Stimulated activated CD4-positive, alpha-beta T cell treated with anti-CD3 and anti-CD28 coated beads, Interleukin-2, amount 100 ng/mL, for 4 hours (primary cell): ENCODE data around the gene C9orf152.
A peak's percentile ranks its signal among the peaks of the same experiment; 100 is the strongest.
"Not testable (repeated sequence)": the region's sequence is repeated elsewhere in the genome, so short reads cannot be mapped to it uniquely, and the experiment has no call there.

Source experiments
- DNase-seq: peaks from one replicate; pipeline ENCODE4 v3.0.0-alpha.2; 2020; ENCODE audit warnings: low read depth

Gene C9orf152

GRCh38 chr9:110208031-110208430, at the start of gene C9orf152:
Gene C9orf152, minus strand, starts transcription at chr9:110208159. Its CDS starts 580 bp downstream, at chr9:110207579.
- no peak for DNase-seq

DNA sequence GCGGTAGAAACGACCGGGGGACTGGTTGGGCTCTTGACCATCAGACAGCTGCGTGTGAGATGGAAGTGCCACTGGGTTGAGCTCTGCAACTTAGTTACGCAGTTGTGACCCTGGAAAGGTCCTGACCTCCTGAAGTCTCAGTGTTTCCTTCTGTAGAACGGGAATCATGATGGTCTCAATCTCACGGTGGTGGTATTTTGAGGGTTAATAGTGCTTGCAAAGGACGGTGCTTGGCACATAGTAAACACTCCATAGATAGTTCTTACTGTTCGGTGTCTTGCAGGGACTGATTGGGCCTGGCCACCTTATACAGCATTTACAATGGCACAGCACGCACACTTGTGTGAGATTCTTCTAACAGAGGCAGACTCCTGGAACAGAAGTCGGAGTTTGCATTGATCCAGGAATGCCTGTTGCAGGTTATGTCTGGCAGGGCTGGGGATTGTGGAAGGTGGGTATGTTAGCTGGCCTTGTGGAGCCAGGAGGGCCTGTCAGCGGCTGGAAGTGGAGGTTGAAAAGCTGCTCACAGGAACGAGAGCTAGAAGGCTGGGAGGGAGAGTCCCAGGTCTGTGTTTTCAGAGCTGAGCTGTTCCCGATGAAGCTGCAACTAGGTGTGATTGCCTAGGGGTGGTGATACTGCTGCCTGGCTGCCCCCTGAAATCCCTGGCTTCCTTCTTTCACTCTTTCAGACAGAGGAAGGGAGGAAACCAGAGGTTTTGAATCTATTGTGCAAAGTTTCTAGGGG, 49.3 kb upstream of the C9orf152 start:
- no peak for DNase-seq

DNA sequence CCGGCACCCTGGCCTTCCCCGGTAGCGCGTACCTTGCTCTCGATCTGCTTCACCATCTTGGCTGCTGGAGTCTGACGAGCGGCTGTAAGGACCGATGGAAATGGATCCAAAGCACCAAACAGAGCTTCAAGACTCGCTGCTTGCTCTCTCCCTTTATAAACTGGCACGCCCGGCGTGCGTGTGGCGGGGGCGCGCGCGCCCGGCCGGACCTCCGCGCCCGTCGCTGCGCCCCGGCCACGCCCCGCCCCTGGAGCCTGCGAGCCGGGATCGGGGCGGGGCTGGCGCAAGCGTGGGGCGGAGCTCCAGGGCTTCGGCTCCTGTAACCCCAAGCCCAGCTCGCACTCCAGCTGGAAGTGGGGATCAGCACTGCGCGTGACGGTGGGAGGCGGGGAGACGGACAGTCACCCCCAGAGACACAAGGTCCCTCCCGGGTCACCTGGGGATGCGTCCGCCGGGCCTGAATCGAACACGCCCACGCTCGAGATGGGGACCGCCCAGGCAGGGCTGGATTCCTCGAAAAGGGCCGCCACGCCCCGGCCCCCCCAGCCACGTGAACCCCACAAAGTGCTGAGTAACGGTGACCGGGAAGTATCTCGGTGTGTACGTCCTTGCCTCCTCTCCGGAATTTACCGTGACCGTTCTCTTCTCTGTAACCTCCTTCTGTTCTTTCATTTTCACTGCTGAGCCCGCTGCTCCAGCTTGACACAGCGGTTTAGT, 48.6 kb upstream of the C9orf152 start, which contains the start of gene TXN:
TXN (minus strand) TSS at position 128 of the 717 bp plus-strand sequence; CDS start at position 56, 72 bp downstream.
- peak; percentile 83 for DNase-seq

- no peak for DNase-seq
Observed at GRCh38 chr9:110255463-110256379, 47.8 kb upstream of the C9orf152 start.

DNA sequence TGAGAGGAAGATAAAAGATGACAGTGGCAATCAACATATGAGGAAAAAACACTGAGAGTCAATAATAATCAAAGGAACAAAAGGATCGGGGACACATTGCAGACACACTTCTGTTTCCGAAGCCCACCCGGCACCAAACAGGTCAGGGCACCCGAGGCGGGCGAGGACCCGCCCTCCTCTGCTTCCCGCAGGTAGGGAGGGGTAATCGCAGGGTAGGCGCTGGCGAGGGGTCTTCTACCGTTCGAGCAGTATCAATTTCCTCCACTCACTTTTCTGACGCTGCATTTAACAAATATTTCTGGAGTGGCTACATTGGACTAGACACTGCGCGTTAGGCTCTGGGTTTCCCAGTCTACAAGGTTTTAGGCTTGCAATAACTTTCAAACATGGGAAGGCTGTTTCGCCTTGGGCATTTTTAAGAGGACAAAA, 47.1 kb upstream of the C9orf152 start:
- DNase-seq, result no peak

- DNase-seq, result no peak
Observed at GRCh38 chr9:110254500-110254899, 46.5 kb upstream of the C9orf152 start.

DNA sequence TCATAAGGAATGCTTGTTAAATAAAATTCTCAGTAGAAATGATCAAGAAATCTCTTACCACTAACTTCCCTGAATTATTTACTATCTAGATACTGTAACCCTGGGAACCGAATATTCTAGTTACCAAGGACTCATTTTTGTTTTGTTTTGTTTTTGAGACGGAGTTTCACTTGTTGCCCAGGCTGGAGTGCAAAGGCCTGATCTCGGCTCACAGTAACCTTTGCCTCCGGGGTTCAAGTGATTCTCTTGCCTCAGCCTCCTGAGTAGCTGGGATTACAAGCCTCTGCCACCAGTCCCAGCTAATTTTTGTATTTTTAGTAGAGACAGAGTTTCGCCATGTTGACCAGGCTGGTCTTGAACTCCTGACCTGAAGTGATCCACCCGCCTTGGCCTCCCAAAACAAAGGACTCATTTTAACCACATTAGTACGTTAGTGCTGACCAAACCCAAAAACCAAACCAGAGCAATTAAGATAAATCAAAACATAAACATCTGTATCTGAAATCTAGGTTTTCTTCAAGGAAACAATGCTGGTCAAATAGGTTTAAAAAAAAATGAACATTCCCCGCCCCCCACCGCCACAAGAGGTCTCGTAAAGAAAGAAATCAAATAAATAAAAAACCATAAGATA, 44.7 kb upstream of the C9orf152 start:
- no peak for DNase-seq

- DNase-seq, result not testable (repeated sequence)
Observed at GRCh38 chr9:110251770-110252169, 43.8 kb upstream of the C9orf152 start.

- no peak for DNase-seq
Observed at GRCh38 chr9:110251212-110251611, 43.3 kb upstream of the C9orf152 start.

- DNase-seq, result no peak
Observed at GRCh38 chr9:110249603-110250002, 41.6 kb upstream of the C9orf152 start.

DNA sequence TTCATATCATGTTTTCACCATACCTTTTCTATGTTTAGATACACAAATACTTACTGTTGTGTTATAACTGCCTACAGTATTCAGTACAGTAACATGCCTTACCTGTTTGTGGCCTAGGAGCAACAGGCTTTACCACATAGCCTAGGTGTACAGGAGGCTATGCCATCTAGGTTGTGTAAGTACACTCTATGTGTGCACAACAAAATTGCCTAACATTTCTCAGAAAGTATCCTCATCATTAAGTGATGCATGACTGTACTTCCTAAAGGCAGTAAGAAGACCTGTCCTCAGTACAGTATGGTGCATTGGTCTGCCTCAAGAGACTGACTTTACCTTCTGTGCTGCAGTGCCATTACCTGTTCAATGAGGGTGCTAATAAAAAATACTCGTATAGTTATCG, 40.4 kb upstream of the C9orf152 start:
- DNase-seq, result no peak

GRCh38 chr9:110246214-110246613, 38.3 kb upstream of the C9orf152 start:
- no peak for DNase-seq

DNA sequence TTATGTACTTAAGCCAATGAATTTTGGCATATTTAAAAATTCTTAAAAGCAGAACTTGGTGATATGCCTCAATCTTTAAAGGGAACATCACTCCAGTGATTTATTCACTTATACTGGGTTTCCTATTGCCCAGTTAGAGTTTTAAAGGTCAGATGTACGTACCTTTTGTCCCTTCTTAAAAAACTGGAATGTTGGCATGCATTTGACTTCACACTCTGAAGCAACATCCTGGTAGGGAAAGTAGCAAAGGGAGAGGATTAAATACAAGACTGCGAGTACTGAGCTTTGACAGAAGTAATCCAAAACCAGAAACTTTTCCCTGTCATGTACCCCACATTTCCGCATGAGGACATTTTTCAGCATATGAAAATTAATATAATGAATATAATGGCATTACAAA, 36.7 kb upstream of the C9orf152 start:
- no peak for DNase-seq

DNA sequence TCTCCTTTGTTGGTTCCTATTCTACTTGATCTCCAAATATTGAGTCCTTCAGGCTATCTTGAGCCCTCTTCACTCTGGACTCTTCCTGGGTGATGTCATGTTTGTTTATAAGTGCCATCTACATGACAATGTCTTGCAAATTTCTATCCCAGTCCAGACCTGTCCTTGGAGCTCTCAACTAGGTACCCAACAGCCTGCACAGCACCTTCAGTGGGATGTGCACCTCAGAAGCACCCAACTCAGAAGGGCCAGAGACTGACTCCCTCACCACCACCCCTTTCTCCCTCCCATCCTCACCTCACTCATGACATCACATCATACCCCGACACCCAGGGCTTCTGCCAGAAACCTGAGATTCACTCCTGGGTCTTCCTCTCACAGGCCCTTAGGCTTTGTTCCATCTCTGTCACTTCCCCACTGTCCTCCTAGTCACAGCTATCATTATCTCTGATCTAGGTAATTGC, 33.9 kb upstream of the C9orf152 start:
- DNase-seq, result no peak

DNA sequence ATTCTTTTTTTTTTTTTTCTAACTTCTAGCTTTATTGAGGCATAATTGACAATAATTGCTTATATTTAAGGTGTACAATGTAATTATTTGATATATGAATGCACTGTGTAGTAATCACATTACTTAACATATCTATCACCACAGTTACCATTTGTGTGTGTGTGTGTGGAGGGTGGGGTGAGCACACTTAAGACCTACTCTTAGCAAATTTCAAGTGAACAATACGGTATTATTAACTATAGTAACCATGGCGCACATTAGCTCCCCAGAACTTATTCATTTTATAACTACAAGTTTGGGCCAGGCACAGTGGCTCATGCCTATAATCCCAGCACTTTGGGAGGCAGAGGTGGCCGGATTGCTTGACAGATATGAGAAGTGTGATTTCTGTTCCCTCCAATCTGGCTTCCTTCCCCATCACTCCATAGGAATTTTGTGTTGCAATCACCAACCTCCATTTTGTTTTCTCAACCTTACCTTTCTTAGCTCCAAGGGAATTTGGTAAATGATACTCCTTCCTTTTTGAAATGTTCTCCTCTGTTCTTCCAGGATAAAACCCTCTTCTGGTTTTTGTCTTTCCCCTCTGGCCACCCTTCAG, 33.4 kb upstream of the C9orf152 start:
- no peak for DNase-seq

GRCh38 chr9:110240198-110240597, 32.2 kb upstream of the C9orf152 start:
- DNase-seq, result no peak

GRCh38 chr9:110228321-110228720, 20.4 kb upstream of the C9orf152 start:
- no peak for DNase-seq

DNA sequence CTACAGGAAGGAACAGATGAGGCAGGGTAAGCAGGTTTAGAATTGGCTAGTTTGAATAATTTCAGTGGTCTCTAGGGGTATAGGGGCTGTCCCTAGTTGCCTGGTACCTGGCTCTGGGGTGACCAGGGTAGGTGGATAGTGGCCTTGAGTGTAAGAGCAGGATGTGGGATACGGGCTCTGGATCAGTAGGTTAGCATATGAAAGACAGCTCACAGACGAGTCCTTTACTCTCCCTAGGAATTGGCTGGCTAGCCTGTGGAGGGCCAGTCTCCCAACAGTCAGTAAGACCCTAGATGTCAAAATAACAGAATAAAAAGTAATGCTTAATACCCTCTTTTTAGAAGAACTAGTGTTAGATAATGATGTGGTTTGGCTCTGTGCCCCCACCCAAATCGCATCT, 16.6 kb upstream of the C9orf152 start:
- DNase-seq, result no peak

- no peak for DNase-seq
Observed at GRCh38 chr9:110220809-110221208, 12.8 kb upstream of the C9orf152 start.

GRCh38 chr9:110217656-110218099, 9.7 kb upstream of the C9orf152 start:
- DNase-seq, result no peak
